Central memory CD4-positive, alpha-beta T cell (primary cell): ENCODE measurements around the gene HS3ST2.
"Not testable (repeated sequence)": the region's sequence is repeated elsewhere in the genome, so short reads cannot be mapped to it uniquely, and the experiment has no call there.

ENCODE experiments used
- DNase-seq: peaks from one replicate; pipeline ENCODE4 v3.0.0; 2022

The HS3ST2 gene

DNA sequence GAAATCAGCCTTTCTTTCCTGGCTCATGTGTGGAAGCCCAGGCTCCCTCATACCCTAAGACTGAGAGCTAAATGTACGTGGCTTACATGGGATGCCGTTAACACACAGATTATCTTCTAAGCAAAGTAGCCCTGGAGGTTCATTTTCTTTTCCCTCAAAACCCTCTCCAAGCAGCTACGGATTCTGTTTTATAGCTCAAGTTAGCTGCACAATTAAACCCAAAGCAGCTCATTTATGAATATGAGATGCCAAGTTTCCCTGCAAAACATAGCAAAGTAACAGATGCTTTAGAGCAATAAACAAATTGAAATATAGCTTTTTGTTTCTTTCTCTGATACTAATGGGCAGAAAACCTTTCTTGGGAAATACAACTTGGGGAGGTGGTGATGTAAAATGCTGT, 72.0 kb downstream of the HS3ST2 start:
- DNase-seq = no peak

DNA sequence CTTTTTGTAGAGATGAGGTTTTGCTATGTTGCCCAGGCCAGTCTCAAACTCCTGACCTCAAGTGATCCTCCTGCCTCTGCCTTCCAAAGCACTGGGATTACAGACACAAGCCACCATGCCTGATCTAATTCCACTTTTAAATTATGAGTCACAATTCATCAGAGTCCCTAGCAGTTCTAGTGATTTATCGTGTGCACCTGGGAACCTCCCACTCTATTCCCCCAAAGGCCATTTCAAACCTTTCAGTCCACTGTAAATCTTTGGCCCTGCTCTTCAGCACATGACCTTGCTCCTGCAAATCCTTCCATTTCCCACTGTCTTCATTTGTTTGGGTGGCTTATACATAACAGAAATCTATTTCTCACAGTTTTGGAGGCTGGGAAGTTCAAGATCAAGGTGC, 73.0 kb downstream of the HS3ST2 start:
- DNase-seq = no peak

DNA sequence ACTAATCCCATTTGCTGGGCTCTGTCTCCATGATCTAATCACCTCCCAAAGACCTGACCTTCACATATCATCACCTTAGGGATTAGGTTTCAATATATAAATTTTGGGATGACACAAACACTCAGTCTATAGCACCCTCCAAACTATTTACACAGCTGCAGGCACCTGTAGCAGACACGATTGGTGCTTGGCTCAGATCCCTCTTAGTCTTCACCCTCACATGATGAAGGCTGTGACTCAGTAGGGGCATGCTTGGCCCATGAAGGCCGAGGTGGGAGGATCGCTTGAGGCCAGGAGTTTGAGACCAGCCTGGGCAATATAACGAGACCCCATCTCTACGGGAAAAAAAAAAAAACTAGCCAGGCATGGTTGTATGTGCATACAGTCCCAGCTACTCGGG, 73.5 kb downstream of the HS3ST2 start:
- DNase-seq = no peak

DNA sequence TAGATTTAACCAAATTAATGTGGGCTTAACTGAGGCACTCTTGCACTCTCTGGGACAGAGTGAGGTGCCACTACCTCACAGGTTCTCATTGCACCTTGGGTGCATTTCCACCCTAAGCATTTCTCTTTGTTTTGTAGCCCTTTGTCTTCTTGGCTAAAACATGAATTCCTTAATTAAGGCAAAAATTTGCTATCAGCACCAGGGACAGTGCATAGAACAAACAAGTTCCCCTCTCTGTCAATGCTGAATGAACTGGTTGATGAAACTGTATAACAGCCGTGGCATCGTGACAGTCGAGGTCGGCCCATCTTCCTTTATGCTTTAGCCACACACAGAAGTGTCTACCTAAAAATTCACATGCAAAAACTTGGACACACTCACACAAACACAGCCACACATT, 74.8 kb downstream of the HS3ST2 start:
- no peak for DNase-seq

DNA sequence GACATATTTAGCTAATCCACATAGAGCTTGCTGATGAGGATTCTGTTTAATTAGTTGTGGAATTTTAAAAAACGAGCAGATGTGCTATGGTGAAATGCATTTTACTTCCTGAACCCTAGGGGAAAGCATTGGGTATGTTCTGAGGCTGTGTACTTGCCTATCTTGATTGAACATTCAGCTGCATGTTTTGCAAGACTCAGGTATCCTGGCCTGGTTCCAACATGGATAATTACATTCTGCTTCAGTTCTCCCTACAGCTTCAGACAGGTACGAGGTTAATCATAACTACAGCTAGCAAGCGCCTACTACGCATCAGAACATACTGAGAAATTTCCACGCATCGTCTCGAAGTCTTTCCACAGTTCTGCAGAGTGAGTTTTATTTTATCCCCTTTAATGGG, 77.0 kb downstream of the HS3ST2 start:
- DNase-seq = no peak

DNA sequence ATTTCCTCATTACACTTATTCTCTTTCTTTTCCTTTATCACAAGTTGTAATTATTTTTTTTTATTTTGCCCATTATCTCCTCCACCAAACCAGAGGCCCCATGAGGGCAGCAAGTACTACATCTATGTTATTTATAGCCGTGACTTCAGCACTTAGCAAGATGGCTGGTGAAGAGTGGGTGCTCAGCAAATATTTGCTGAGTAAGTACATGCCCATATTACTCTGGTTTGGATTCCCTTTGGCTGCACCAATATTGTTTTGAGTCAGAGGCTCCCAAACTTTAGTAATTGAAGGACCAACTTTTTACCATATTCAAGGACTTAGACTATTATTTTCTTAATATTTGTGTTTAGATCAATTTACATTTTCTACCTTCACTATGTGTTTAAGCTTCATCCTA, 83.2 kb downstream of the HS3ST2 start:
- no peak for DNase-seq

DNA sequence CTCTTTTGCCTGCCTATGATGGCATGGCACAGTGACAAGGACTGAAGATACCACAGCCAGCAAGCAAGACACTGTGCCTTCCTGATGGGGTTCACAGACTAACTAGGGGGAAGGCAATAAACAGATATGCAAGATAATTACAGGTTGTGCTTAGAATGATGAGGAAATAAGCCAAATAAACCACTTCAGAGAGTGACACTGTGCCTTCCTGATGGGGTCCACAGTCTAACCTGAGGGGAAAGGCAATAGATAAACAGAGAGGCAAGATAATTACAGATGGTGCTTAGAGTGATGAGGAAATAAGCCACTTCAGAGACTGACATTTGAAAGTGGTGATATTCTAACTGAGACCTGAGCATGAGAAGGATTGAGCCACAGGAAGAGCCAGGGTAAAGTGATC, 84.2 kb downstream of the HS3ST2 start:
- no peak for DNase-seq

DNA sequence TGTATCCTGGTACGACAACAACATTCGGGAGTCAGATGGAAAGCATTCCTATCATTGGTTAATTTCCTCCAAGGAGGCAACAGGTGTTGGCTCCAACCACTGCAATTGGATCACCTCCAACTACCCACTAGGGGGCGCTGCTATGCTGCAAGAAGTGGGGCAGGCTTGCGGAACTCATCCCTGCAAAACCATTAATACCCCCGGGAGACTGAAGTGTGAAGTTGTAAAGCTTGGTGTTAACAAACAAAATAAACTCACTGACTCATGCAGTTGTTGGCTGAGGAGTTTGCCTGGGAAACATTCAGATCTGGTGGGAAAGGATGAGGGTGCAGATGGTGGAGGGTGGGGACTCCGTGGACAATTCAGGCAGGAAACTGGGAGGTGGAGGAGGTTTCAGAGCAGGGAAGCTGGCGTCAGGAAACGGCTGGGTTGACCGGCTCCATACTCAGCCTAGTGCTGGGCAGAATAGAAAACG, 84.9 kb downstream of the HS3ST2 start:
- peak; percentile 3 for DNase-seq

DNA sequence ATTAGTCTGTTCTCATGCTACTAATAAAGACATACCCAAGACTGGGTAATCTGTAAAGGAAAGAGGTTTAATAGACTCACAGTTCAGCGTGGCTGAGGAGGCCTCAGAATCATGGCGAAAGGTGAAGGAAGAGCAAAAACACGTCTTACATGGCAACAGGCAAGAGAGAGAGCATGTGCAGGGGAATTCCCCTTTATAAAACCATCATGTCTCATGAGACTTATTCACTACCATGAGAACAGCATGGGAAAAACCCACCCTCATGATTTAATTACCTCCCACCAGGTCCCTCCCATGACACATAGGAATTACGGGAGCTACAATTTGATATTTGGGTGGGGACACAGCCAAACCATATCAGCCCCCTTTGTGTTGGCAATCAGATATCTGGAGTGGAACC, 85.6 kb downstream of the HS3ST2 start:
- not testable (repeated sequence) for DNase-seq

DNA sequence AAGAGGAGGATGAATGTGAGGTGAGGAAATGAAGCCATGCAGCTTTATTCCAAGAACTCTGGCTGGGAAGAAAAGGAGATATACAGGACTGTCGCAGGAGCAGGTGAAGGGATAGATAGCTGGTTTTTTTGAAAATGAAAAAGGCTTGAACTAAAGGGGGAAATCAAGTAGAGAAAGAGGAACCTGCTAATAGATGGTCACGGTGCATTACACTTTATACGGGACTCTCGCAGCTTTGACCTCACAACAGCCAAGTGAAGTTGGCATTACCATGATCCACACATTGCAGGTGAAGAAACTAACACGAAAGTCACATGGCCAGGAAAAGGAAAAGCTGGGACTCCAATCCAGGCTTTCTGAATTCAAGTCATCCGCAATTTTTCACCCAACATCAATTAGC, 86.9 kb downstream of the HS3ST2 start:
- no peak for DNase-seq

DNA sequence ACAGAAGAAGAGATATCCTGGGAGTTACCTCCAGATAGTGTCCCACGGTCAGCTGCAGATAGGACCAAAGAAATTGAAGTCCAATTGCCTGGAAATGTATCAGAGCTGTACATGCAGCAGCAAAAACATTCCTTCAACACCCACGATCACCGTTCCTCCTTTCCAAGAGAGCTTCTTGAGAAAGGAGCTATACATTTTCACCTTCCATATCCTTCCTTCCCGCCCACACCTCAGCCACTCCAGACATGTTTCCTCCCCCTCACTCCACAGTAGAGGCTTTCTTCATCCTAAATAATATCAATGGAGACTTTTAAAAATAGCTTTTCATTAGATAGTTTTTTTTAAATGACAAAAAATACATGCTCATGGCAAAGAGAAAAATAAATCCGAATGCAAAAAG, 87.6 kb downstream of the HS3ST2 start:
- DNase-seq = no peak

DNA sequence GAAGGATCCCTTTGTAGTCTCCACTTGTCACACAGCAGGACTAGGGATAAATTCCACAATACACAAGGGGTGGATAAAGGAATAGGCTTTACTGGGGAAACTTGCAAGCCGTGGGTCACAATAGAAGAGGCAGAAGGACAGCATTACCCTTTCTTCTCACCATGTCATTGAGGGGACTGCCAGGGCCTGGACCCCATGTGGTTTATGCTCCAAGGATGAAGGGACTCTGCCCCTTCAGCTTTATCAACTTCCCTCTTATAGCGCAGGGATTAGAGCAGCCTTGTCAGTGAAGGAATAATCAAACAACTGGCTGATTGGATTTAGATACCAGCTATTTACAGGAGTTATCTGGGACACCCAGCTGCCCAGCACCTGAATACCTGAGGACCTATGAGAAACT, 89.8 kb downstream of the HS3ST2 start:
- no peak for DNase-seq

DNA sequence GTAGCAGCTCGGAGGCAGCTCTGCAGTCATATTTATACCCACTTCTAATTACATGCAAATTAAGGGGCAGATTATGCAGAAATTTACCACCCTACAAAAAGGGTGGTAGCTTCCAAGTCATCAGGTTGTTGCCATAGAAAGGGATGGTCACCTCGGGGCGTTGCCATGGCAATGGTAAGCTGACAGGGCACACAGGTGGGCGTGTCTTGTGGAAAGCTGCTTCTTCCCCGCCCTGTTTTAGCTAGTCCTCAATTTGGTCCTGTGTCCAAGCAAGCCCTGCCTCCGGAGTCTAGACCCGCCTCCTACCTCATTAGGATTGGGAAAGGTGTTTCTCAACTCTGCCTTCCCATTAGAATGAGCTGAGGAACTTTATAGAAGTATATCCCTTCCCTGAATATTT, 98.7 kb downstream of the HS3ST2 start:
- no peak for DNase-seq

DNA sequence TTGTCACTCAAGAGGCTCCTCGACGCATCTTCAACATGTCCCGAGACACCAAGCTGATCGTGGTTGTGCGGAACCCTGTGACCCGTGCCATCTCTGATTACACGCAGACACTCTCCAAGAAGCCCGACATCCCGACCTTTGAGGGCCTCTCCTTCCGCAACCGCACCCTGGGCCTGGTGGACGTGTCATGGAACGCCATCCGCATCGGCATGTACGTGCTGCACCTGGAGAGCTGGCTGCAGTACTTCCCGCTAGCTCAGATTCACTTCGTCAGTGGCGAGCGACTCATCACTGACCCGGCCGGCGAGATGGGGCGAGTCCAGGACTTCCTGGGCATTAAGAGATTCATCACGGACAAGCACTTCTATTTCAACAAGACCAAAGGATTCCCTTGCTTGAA, 101.0 kb downstream of the HS3ST2 start:
- DNase-seq = no peak

DNA sequence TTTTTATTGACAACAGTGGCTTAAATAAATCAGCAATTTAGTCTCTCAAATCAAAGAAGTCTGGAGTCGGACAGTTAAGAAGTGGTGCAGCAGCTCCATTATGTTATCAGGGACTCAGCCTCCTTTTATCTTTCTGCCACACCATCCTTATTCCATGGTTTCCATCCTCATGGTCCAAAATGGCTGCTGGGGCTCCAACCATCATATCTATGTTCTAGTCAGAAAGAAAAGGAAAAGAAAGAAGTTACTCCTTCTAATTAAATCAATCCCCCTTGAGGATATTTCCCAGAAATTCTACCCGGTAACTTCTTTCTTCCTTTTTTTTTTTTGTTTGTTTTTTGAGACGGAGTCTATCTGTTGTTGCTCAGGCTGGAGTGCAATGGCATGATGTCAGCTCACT, 109.5 kb downstream of the HS3ST2 start:
- no peak for DNase-seq

DNA sequence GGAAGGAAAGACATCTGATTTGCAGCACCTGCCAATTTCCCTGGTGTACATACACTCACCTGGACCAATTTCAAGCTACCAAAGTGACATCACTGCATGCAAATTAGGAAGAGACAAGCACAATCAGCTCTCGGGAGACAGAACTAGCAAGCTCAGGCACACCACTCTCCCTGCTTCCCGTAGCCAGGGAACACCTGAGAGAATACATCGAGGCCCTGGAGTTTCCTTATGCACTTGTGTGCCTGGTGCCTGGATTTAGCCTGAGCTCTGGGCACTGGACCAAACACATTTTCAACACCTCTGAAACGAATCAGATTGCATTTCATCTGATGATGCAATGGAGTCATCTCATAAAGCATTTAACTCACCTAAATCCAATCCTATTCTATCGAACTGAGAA, 110.5 kb downstream of the HS3ST2 start:
- DNase-seq = no peak

DNA sequence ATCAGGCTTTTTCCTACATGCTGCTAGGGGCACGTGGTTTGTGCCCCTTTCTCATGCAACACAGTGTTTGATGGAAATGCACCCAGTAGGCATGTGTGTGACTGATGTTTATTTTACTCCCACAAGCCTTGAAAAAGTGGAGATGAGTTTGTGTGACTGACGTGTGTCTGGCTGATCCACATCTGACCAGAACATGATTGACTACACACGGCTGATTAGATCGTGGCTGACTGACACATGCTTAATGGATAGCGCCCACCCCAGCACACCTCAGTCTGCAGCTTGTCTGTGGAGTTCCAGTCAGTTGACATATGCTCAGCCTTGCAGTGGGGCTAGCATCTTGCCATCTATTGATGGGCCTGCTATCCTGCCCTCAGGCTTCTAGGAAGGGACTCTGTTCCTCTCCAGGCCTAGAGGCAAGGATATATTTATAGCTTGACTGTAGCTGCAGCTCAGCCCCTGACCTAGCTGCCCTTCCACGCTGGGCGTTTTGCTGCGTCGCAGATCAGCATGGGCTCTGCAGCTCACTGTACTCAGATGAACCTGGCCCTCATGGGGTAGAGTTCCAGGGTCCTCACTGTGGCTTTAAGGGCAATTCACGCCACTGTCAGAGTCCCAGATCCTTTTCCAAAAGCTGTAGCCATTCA, 112.3 kb downstream of the HS3ST2 start:
- no peak for DNase-seq

DNA sequence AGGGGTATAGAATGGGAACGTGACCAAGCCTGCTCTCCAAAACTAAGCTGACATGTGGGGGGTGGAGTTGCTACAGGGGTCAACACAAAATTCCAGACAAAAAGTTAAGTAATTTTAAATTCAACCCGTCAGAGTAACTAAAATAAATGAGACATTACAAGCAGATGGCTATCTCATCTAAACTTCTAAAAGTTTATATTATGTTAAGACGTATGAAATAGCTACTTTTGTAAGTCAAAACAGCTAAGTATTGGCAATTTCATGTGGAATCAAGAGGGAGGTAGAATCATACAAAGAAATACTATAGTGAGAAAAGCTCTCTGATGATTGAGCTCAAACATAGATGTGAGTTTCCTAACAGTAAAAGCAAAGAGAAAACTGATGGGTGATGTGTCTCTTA, 113.3 kb downstream of the HS3ST2 start:
- DNase-seq = no peak

DNA sequence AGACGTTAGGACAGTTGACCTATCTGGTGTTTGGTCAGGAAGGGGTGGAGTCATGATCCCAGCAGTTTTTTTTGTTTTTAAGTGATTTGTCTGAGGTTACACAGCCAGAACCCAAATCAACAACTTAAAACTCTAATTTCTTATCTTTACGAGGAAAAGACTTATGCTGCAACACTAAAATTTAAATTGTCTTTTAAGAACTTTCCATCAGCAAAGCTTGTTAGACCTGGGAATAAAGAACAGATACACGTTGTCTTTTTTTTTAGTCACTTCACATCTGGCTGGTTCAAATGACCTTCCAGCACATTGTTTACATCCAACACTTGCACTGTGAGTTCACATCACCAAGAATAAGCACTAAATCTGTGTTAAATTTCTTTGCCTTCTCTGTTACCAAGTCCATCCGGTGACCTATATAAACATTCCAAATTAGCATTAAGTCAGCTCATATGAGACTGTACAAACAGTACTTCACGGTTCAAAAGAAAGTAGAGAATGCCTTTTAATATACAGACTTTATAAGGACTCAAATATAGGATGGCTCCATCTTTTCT, 115.0 kb downstream of the HS3ST2 start:
- no peak for DNase-seq

DNA sequence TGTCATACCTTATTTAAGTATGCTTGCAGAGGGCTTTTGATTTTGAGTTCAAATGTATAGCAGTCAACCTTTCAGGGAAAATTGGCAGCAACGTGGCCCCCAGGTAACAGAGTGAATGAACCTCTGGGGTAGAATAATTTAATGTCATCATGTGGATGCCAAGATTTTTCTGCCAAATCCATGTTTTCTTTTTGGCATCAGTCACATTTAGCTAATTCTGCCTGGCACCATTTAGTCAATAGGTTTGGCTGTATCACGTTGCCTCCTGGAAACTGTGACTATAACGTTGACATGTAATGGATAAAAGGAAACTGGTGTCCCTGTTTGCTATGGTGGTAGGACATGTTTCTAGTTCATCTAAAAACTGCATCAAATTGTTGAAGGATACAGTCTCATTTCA, 115.5 kb downstream of the HS3ST2 start:
- no peak for DNase-seq

DNA sequence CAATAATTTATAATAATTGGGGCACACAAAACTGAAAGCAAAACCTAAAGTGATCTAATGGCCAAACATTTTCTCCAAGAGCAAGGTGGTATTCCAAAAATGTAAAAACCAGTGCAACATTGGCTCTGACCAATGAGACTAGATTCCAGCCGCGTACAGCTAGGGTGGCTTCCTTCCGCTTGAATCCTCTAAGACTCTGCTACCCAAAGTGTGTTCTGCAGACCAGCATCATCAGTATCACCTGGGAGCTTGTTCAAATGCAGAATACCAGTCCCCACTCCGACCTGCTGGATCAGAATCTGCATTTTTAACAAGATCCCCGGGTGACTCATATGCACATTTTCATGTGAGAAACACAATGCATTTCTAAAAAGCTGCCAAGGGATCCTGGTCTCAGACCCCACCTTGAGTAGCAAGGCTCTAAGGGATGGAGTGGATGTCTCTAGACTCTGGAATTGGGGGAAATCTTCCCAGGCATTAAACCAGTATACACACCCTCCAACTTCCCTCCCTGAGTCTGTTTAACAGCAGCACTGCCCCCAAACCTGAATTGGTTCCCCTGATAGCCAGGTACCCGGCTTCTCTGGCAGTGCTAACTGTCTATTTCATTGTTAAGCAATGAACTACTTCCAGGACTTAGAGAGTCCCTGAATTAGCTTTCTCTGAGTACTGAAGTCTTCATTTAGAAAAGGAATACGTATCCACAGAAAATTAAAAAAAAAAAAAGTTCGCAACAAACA, 118.2 kb downstream of the HS3ST2 start:
- DNase-seq = no peak

DNA sequence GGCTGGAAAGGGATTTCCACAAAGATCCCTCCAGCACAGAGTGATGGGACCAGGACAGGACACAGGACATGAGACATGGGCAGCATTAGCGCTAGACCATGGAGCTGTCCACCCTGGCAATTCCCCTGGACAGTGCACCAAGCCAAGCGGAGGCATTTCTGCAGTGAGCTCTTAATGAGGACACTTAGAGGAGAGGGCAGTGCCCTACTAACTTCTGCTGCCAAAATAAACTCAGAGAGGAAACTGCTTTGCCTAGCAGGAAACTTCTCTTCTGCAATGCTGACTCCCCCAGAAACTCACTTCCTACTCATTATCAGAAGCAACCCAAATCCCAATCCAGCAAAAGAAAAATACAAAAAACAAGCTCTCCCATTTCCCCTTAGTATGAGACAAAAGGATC, 119.2 kb downstream of the HS3ST2 start:
- no peak for DNase-seq

DNA sequence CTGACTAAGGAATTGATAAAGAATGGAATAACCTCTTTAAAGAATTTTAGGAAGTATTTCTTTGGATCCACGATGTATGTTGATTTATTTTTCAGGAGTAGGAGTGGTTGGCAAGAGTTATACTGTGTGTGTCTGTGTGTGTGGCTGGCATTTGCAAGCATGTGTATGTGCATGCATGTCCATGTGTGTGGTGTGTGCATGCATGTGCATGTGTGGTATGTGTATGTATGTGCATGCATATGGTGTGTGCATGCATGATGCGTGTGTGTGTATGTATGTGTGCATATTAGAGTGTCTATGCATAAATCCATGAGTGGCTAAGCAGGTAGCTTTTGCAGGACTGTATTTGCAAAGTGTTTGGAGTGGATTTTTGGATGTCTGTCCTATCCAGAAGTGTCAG, 120.8 kb downstream of the HS3ST2 start:
- DNase-seq = no peak

DNA sequence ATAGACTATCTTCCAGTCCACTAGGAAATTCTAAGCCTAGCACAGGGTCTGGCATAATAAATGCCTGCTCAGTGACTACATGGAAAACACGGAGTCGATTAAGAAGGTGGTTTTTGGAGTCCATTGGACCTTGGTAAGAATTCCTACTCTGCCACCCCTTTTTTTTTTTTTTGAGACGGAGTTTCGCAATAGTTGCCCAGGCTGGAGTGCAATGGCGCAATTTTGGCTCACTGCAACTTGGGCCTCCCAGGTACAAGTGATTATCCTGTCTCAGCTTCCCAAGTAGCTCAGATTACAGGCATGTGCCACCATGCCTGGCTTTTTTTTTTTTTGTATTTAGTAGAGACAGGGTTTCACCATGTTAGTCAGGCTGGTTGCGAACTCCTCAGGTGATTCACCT, 123.2 kb downstream of the HS3ST2 start:
- no peak for DNase-seq

DNA sequence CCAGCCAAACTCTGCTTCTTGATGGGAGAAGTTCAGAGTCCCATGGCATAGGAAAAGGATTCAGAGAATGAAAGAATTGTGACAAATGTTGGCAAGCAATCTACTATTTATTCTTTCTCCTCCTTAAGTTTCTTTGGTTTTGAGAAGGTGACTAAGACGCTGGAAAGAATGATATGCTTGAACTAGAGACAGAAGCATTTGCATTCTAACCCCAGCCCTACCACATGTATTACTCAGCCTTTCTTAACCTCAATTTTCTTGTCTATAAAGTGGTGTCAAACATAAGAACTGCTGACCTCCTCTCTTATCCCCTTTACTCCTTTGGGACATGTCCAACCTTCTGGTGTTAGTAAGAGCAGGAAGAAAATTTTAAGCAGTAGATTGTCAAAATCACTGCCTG, 124.7 kb downstream of the HS3ST2 start:
- no peak for DNase-seq
